H1 (cell line): Measurements from ENCODE around the gene LRP1-AS. TPM values are rescaled to one million over a fixed set of nuclear protein-coding genes. Genes with fewer than 3 reads are reported as not detected.

Experiments used
- CTCF ChIA-PET: fragments of 300-600 bp; sonication (Branson Sonifier 250); formaldehyde crosslinking; loops from one replicate; lab custom pipeline; 2021; ENCODE audit not compliant: partially characterized antibody; lab: Charles Lee
- POLR2A ChIA-PET: fragments of 300-600 bp; sonication (Branson Sonifier 250); formaldehyde crosslinking; loops from one replicate; lab custom pipeline; 2021; ENCODE audit warnings: inconsistent platforms; ENCODE audit not compliant: partially characterized antibody; lab: Charles Lee
- DNase-seq, 2 experiments: peaks; one replicate each; pipeline versions ENCODE4 v3.0.0 to v3.0.0-alpha.2; 2010 to 2022; ENCODE audit warnings: low spot score in 2 of 2, low read depth in 1 of 2, mixed read lengths in 1 of 2
- FAIRE-seq: peaks from 2 replicates; lab custom pipeline; 2011; peaks lifted over from hg19 to GRCh38; lab: Jason Lieb, UNC
- H2AFZ ChIP-seq: 2 replicates; pipeline ENCODE4 v1.8.1; 2012; ENCODE audit warnings: low read length, inconsistent platforms
- H2AK5ac ChIP-seq: 2 replicates; pipeline ENCODE4 v1.6.1; 2013; ENCODE audit warnings: low read depth, low read length
- H2BK120ac ChIP-seq: replicated peaks from 2 replicates; pipeline ENCODE3; 2013; ENCODE audit warnings: low read depth, low read length, inconsistent platforms
- H2BK12ac ChIP-seq: 2 replicates; pipeline ENCODE4 v1.6.1; 2013; ENCODE audit warnings: low read depth, low read length
- H2BK15ac ChIP-seq: 2 replicates; pipeline ENCODE4 v1.6.1; 2013; ENCODE audit warnings: low read length
- H2BK20ac ChIP-seq: 2 replicates; pipeline ENCODE4 v1.6.1; 2013; ENCODE audit warnings: low read length
- H2BK5ac ChIP-seq: 2 replicates; pipeline ENCODE4 v1.6.1; 2013; ENCODE audit warnings: low read depth, low read length
- H3K14ac ChIP-seq: 2 replicates; pipeline ENCODE4 v1.6.1; 2013; ENCODE audit warnings: inconsistent platforms; ENCODE audit not compliant: insufficient read length
- H3K18ac ChIP-seq: 2 replicates; pipeline ENCODE4 v1.6.1; 2013; ENCODE audit warnings: low read length; ENCODE audit errors: extremely low read depth
- H3K23ac ChIP-seq: 2 replicates; pipeline ENCODE4 v1.6.1; 2013; ENCODE audit warnings: inconsistent platforms; ENCODE audit not compliant: insufficient read length
- H3K23me2 ChIP-seq: 2 replicates; pipeline ENCODE4 v1.6.1; 2013; ENCODE audit warnings: low read depth, low read length
- H3K27ac ChIP-seq: 2 replicates; pipeline ENCODE4 v1.6.1; 2011; ENCODE audit warnings: low read depth, low read length, inconsistent platforms
- H3K27me3 ChIP-seq, 4 experiments: replicated peaks in 1 of 4; 1 replicate in 1 of 4; 2 replicates in 3 of 4; pipeline versions ENCODE4 v1.6.1 to v1.8.1; 2011 to 2013; ENCODE audit warnings: low read length in 3 of 4, mild to moderate bottlenecking in 3 of 4, inconsistent platforms in 2 of 4, mixed read lengths in 2 of 4, moderate library complexity in 1 of 4; ENCODE audit not compliant: control insufficient read depth in 3 of 4, insufficient read depth in 3 of 4; ENCODE audit errors: extremely low read depth in 1 of 4
- H3K36me3 ChIP-seq, 4 experiments: 2 replicates each; pipeline versions ENCODE4 v1.6.1 to v1.8.1; 2011 to 2013; ENCODE audit warnings: mild to moderate bottlenecking in 4 of 4, low read length in 3 of 4, moderate library complexity in 2 of 4, control low read depth in 1 of 4, inconsistent platforms in 1 of 4; ENCODE audit not compliant: insufficient read depth in 4 of 4, control insufficient read depth in 2 of 4
- H3K4ac ChIP-seq: replicated peaks from 2 replicates; pipeline ENCODE3; 2013; ENCODE audit warnings: low read length, low read depth, mixed read lengths, inconsistent platforms; ENCODE audit not compliant: insufficient read length
- H3K4me1 ChIP-seq, 4 experiments: replicated peaks in 1 of 4; 1 replicate in 1 of 4; 2 replicates in 3 of 4; pipeline versions ENCODE4 v1.6.1 to v1.8.1; 2011 to 2013; ENCODE audit warnings: low read length in 3 of 4, inconsistent platforms in 2 of 4, mixed read lengths in 1 of 4; ENCODE audit not compliant: insufficient read depth in 4 of 4, control insufficient read depth in 3 of 4
- H3K4me2 ChIP-seq, 2 experiments: 2 replicates each; pipeline versions ENCODE4 v1.6.1 to v1.8.1; 2011 to 2013; ENCODE audit warnings: low read depth in 2 of 2, low read length in 2 of 2, control low read depth in 1 of 2, inconsistent platforms in 1 of 2, mild to moderate bottlenecking in 1 of 2; ENCODE audit not compliant: insufficient read depth in 1 of 2
- H3K4me3 ChIP-seq, 4 experiments: fragments of 200-600, 300-600 bp in 1 of 4; sonication (generic), shearing (Covaris generic), sonication (Bioruptor Twin) in 1 of 4; 2 replicates each; pipeline versions ENCODE4 v1.5.1 to v1.8.1; 2011 to 2016; ENCODE audit warnings: low read length in 4 of 4, low read depth in 3 of 4, control low read depth in 2 of 4, inconsistent platforms in 2 of 4, mild to moderate bottlenecking in 2 of 4, mixed read lengths in 1 of 4, moderate library complexity in 1 of 4; ENCODE audit not compliant: insufficient read depth in 2 of 4; ENCODE audit errors: extremely low read depth in 1 of 4
- H3K56ac ChIP-seq: replicated peaks from 2 replicates; pipeline ENCODE3; 2013; ENCODE audit warnings: low read depth, mild to moderate bottlenecking, mixed read lengths, low read length, inconsistent platforms; ENCODE audit not compliant: insufficient read length
- H3K79me1 ChIP-seq: 2 replicates; pipeline ENCODE4 v1.6.1; 2013; ENCODE audit warnings: low read depth, low read length, control low read depth
- H3K79me2 ChIP-seq, 2 experiments: 2 replicates each; pipeline versions ENCODE4 v1.6.1 to v1.8.1; 2012 to 2013; ENCODE audit warnings: low read length in 2 of 2, mild to moderate bottlenecking in 2 of 2, inconsistent platforms in 1 of 2; ENCODE audit not compliant: insufficient read depth in 2 of 2, control insufficient read depth in 1 of 2
- H3K9ac ChIP-seq, 4 experiments: replicated peaks in 1 of 4; 1 replicate in 1 of 4; 2 replicates in 3 of 4; pipeline versions ENCODE4 v1.6.1 to v1.8.1; 2011 to 2013; ENCODE audit warnings: low read depth in 3 of 4, low read length in 3 of 4, control low read depth in 2 of 4, mild to moderate bottlenecking in 2 of 4, moderate library complexity in 2 of 4, inconsistent platforms in 1 of 4; ENCODE audit errors: extremely low read depth in 1 of 4
- H3K9me3 ChIP-seq, 2 experiments: 2 replicates each; pipeline versions ENCODE4 v1.6.1 to v1.8.1; 2012 to 2013; ENCODE audit warnings: mild to moderate bottlenecking in 2 of 2, moderate library complexity in 2 of 2, control low read depth in 1 of 2, inconsistent platforms in 1 of 2, low read depth in 1 of 2, low read length in 1 of 2, mixed read lengths in 1 of 2; ENCODE audit not compliant: insufficient read depth in 2 of 2
- H4K20me1 ChIP-seq, 2 experiments: replicated peaks in 1 of 2; 2 replicates each; pipeline versions ENCODE3 to v1.8.1; 2011 to 2013; ENCODE audit warnings: inconsistent platforms in 2 of 2, low read length in 2 of 2, mild to moderate bottlenecking in 1 of 2; ENCODE audit not compliant: insufficient read depth in 2 of 2, control insufficient read depth in 1 of 2
- H4K5ac ChIP-seq: 2 replicates; pipeline ENCODE4 v1.6.1; 2013; ENCODE audit warnings: low read length, low read depth, mixed read lengths, inconsistent platforms; ENCODE audit not compliant: insufficient read length
- H4K8ac ChIP-seq: 2 replicates; pipeline ENCODE4 v1.8.0; 2013; ENCODE audit warnings: mild to moderate bottlenecking, moderate library complexity, low read length, inconsistent platforms; ENCODE audit not compliant: insufficient read depth; ENCODE audit errors: extremely low read depth
- H4K91ac ChIP-seq: replicated peaks from 2 replicates; pipeline ENCODE3; 2013; ENCODE audit warnings: low read length, mixed read lengths, inconsistent platforms; ENCODE audit not compliant: insufficient read length
- FOSL1 ChIP-seq: IDR thresholded peaks from 2 replicates; pipeline ENCODE4 v1.6.1; 2011; ENCODE audit warnings: mild to moderate bottlenecking, low read depth, low read length, moderate library complexity; ENCODE audit not compliant: insufficient read depth
- POLR2AphosphoS5 ChIP-seq: IDR thresholded peaks from 2 replicates; pipeline ENCODE4 v1.6.1; 2011; ENCODE audit warnings: low read depth, low read length
- WGBS, 2 experiments: shearing (Covaris generic) in 1 of 2; methylation state at CpG; one replicate each; pipeline versions ENCODE4 v1.1.6 to v1.1.7; 2013 to 2015; ENCODE audit warnings: low lambda C conversion rate in 2 of 2, mixed read lengths in 2 of 2, inconsistent platforms in 1 of 2, low coverage in 1 of 2, missing lambda C conversion rate in 1 of 2; ENCODE audit not compliant: insufficient replicate concordance in 2 of 2, insufficient coverage in 1 of 2, insufficient read length in 1 of 2; ENCODE audit errors: extremely low coverage in 1 of 2, missing lambda C conversion rate in 1 of 2; 5-methylcytosine and 5-hydroxymethylcytosine counted together
- polyA plus RNA-seq, 7 experiments: library from polyadenylated mRNA; depleted of rRNA in 3 of 7; stranded (reverse) in 5 of 7; unstranded in 2 of 7; fragments of >200 nt in 5 of 7; fragments of 200-250 nt in 2 of 7; gene quantifications; 1 replicate in 5 of 7; 2 replicates in 1 of 7; 4 replicates in 1 of 7; pipeline versions ENCODE4 v1.2.1 to v1.2.3, GENCODE V29; 2011 to 2013; ENCODE audit warnings: missing spikeins in 2 of 7, mixed read lengths in 2 of 7
- total RNA-seq: library from RNA; stranded (reverse); fragmentation: NEBNext Ultra II Directional; extraction: Animal tissue kit (Norgen Biotek cat#: 25700); gene quantifications from 2 replicates; pipeline ENCODE4 v1.2.1, GENCODE V29; 2021

LRP1-AS gene
- total and polyA plus RNA-seq, 2 of the 8 experiments (the other 6 are each of a cell fraction or from before 2014, with no cell fraction given), result not detected

GRCh38 chr12:57099047-57099714 is 48.2 kb downstream of the LRP1-AS start:
- Histone ChIP-seq H3K79me1 (no peaks in the 10 kb centered on the region; the same call in 1 of the 2 replicates), H3K14ac (no peak overlapping the region), H3K56ac (no peak overlapping the region), H3K9me3 (no peaks in the 10 kb centered on the region), H2BK5ac (no peak overlapping the region), H2BK15ac (no peak overlapping the region), H2AFZ (no peak overlapping the region), H3K4me3 (no peak overlapping the region), H2AK5ac (no peak overlapping the region), H2BK12ac (no peak overlapping the region), H3K36me3 (peaks cover 0 to 18% (median 8%) of the 10 kb centered on the region in 4 experiments; a peak in 6 of 8 replicates), H3K4me1 (peaks cover 0 to 9% (median 7%) of the 10 kb centered on the region in 4 experiments; a peak in 5 of 7 replicates), H3K18ac (no peak overlapping the region), H4K91ac (no peak overlapping the region), H3K4ac (no peak overlapping the region), H4K8ac (no peak overlapping the region), H4K5ac (no peak overlapping the region), H3K4me2 (no peak overlapping the region), H2BK120ac (no peak overlapping the region), H3K79me2 (no peaks in the 10 kb centered on the region; a peak in 1 of 4 replicates), H3K27me3 (no peaks in the 10 kb centered on the region), H2BK20ac (no peak overlapping the region), H3K23ac (no peak overlapping the region), H3K27ac (no peak overlapping the region), H4K20me1 (peaks cover 0 to 2% of the 10 kb centered on the region in 2 experiments), H3K23me2 (no peaks in the 10 kb centered on the region), H3K9ac (no peak overlapping the region)
- WGBS, 2 experiments, result 93% methylated on average over 11 of the region's 11 CpGs; no CpG with 5 or more reads in 1 of the 2 experiments
- ChIA-PET POLR2A (interaction anchor here (0.6 to 16.5 kb wide), 7 partner anchors 8 to 48 kb away, joined by 3 to 352 read pairs (median 4); partner anchors contain the start of genes NAB2, NEMP1 and STAT6), CTCF (interaction anchor here (0.9 to 15.7 kb wide), 13 partner anchors 6 to 114 kb away, joined by 3 to 325 read pairs (median 6); partner anchors contain the start of genes NAB2 and STAT6)
- FAIRE-seq (no peak), DNase-seq (no peak)
- TF ChIP-seq POLR2AphosphoS5, result no peak
- no peak for TF ChIP-seq FOSL1
